Activated T-cell treated with anti-CD3 and anti-CD28 coated beads, Interleukin-2, amount 50 U/mL, for 72 hours (primary cell): ENCODE measurements around the gene PRR15L. TPM values are rescaled to one million over a fixed set of nuclear protein-coding genes. Genes with fewer than 3 reads are reported as not detected.

Source experiments
- ATAC-seq, 2 donors: fragments of 150-1000 bp; cut with Tn5 transposase; replicated peaks in 1 of 2; 2 replicates each; pipeline ENCODE4 v1.10.0; 2021; ENCODE audit warnings: moderate library complexity in 2 of 2, mild to moderate bottlenecking in 1 of 2
- DNase-seq, 2 donors: peaks; one replicate each; pipeline ENCODE4 v3.0.0; 2021 to 2022; ENCODE audit warnings: mixed read lengths in 1 of 2
- H3K27ac Mint-ChIP-seq: one replicate; pipeline ENCODE4 v1.8.0; 2022; ENCODE audit warnings: mild to moderate bottlenecking, moderate library complexity, mixed read lengths
- H3K27me3 Mint-ChIP-seq: one replicate; pipeline ENCODE4 v1.8.0; 2022; ENCODE audit warnings: low read depth, mixed read lengths
- H3K36me3 Mint-ChIP-seq, 2 donors: one replicate each; pipeline ENCODE4 v1.8.0; 2022; ENCODE audit warnings: mixed read lengths in 2 of 2, mild to moderate bottlenecking in 1 of 2; ENCODE audit not compliant: insufficient read depth in 2 of 2
- H3K4me1 Mint-ChIP-seq: one replicate; pipeline ENCODE4 v1.8.0; 2022; ENCODE audit warnings: low read depth, mixed read lengths
- H3K4me3 Mint-ChIP-seq, 2 donors: one replicate each; pipeline ENCODE4 v1.8.0; 2022; ENCODE audit warnings: mild to moderate bottlenecking in 2 of 2, mixed read lengths in 2 of 2, moderate library complexity in 2 of 2
- H3K9me3 Mint-ChIP-seq, 2 donors: one replicate each; pipeline ENCODE4 v1.8.0; 2022; ENCODE audit warnings: mixed read lengths in 2 of 2
- total RNA-seq, 2 donors: library from RNA; stranded (reverse); gene quantifications; one replicate each; pipeline ENCODE4 v1.2.3, GENCODE V29; 2022

Gene PRR15L
- total RNA-seq, 2 donors from 2014 or later = not detected

GRCh38 chr17:47966079-47966519 lies 8.4 kb upstream of the PRR15L start:
- no peaks in the 10 kb centered on the region for H3K9me3 Mint-ChIP-seq

GRCh38 chr17:47964856-47965255 lies 7.2 kb upstream of the PRR15L start:
- no peaks in the 10 kb centered on the region for H3K27me3 Mint-ChIP-seq
- peaks cover 4% of the 10 kb centered on the region for H3K4me1 Mint-ChIP-seq
- no peaks in the 10 kb centered on the region for H3K9me3 Mint-ChIP-seq
- no peak overlapping the region for H3K4me3 Mint-ChIP-seq
- ATAC-seq (no peak), DNase-seq (no peak)
- H3K27ac Mint-ChIP-seq = no peak overlapping the region
- H3K36me3 Mint-ChIP-seq = no peaks in the 10 kb centered on the region

More at GRCh38 chr17:47966079-47966519, 8.4 kb upstream of the PRR15L start:
- Mint-ChIP-seq H3K27ac (no peak overlapping the region), H3K4me3 (no peak overlapping the region), H3K27me3 (no peaks in the 10 kb centered on the region), H3K36me3 (no peaks in the 10 kb centered on the region), H3K4me1 (peaks cover 12% of the 10 kb centered on the region)
- ATAC-seq = no peak
- no peak for DNase-seq

GRCh38 chr17:47962901-47963300 lies 5.2 kb upstream of the PRR15L start:
- H3K9me3 Mint-ChIP-seq = no peaks in the 10 kb centered on the region
- H3K36me3 Mint-ChIP-seq = no peaks in the 10 kb centered on the region
- no peak overlapping the region for H3K4me3 Mint-ChIP-seq
- DNase-seq (no peak), ATAC-seq (no peak)
- no peaks in the 10 kb centered on the region for H3K27me3 Mint-ChIP-seq
- H3K4me1 Mint-ChIP-seq = no peaks in the 10 kb centered on the region
- no peak overlapping the region for H3K27ac Mint-ChIP-seq

GRCh38 chr17:47961406-47961805 lies 3.7 kb upstream of the PRR15L start:
- ATAC-seq (no peak), DNase-seq (no peak)
- Mint-ChIP-seq H3K4me3 (no peak overlapping the region), H3K9me3 (no peaks in the 10 kb centered on the region), H3K27me3 (no peaks in the 10 kb centered on the region), H3K4me1 (no peaks in the 10 kb centered on the region), H3K27ac (no peak overlapping the region), H3K36me3 (no peaks in the 10 kb centered on the region)

DNA sequence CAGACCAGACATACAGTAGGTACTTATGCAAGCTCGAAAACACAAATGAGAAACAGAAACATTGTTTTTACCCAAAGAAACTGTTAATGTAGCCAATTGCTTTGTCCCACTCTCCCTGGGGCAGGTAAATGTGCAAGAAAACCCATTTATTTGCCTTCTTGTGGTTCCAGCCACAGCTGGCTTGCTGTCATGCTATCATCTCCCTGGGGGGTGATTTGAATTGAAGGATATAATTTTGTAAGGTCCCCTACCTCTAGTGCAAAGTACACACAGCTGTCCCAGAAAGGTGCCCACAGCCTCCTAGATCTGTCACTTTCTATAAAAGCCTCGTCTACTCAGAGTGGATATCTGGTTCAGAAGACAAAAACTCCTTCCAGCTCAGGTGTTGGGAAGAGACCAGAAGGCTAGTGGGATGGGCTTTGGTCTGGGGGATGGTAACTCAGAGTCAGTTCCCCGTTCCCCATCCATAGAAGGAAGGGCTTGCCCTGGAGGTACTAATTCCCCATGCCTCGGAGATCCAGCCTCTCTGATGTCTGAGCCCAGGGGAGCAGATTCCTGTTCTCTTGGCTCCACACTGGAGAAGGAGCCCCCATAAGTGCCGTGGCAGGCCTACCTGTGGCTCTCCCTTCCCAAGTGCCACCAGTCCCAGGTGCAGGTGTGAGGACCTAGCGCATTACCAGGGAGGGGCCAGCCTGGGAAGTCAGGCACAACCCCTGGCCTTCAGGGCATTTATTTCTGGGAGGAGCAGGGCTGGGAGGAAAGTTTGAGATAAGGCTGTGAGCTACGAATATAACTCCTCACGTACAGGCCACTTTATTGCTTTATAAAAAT lies 2.4 kb upstream of the PRR15L start:
- Mint-ChIP-seq H3K4me1 (no peaks in the 10 kb centered on the region), H3K9me3 (no peaks in the 10 kb centered on the region), H3K4me3 (no peak overlapping the region), H3K36me3 (no peaks in the 10 kb centered on the region), H3K27ac (no peak overlapping the region), H3K27me3 (no peaks in the 10 kb centered on the region)
- ATAC-seq (no peak), DNase-seq (no peak)

- H3K4me1 Mint-ChIP-seq = no peaks in the 10 kb centered on the region
- DNase-seq = no peak
- no peak for ATAC-seq
- no peaks in the 10 kb centered on the region for H3K9me3 Mint-ChIP-seq
- no peaks in the 10 kb centered on the region for H3K27me3 Mint-ChIP-seq
- H3K4me3 Mint-ChIP-seq = no peak overlapping the region
- no peak overlapping the region for H3K27ac Mint-ChIP-seq
- H3K36me3 Mint-ChIP-seq = no peaks in the 10 kb centered on the region
These were observed 692 bp downstream of the PRR15L start for GRCh38 chr17:47956791-47957590.

GRCh38 chr17:47955497-47956461 lies 1.9 kb downstream of the PRR15L start:
- ATAC-seq = no peak
- H3K36me3 Mint-ChIP-seq = no peaks in the 10 kb centered on the region
- DNase-seq = no peak
- H3K27ac Mint-ChIP-seq = no peak overlapping the region
- no peaks in the 10 kb centered on the region for H3K9me3 Mint-ChIP-seq
- no peaks in the 10 kb centered on the region for H3K27me3 Mint-ChIP-seq
- H3K4me1 Mint-ChIP-seq = no peaks in the 10 kb centered on the region
- H3K4me3 Mint-ChIP-seq = no peak overlapping the region

GRCh38 chr17:47953909-47954308 lies 3.8 kb downstream of the PRR15L start:
- Mint-ChIP-seq H3K4me3 (no peak overlapping the region), H3K27me3 (no peaks in the 10 kb centered on the region), H3K27ac (no peak overlapping the region), H3K9me3 (no peaks in the 10 kb centered on the region), H3K36me3 (peaks cover 0 to 2% of the 10 kb centered on the region in 2 donors), H3K4me1 (peaks cover 13% of the 10 kb centered on the region)
- DNase-seq (no peak), ATAC-seq (no peak)

GRCh38 chr17:47952171-47953021 lies 5.3 kb downstream of the PRR15L start:
- peaks cover 0 to 2% of the 10 kb centered on the region in 2 donors for H3K36me3 Mint-ChIP-seq
- no peaks in the 10 kb centered on the region for H3K27me3 Mint-ChIP-seq
- no peak overlapping the region for H3K27ac Mint-ChIP-seq
- no peaks in the 10 kb centered on the region for H3K9me3 Mint-ChIP-seq
- H3K4me3 Mint-ChIP-seq = no peak overlapping the region
- DNase-seq (no peak), ATAC-seq (no peak)
- H3K4me1 Mint-ChIP-seq = peaks cover 17% of the 10 kb centered on the region

DNA sequence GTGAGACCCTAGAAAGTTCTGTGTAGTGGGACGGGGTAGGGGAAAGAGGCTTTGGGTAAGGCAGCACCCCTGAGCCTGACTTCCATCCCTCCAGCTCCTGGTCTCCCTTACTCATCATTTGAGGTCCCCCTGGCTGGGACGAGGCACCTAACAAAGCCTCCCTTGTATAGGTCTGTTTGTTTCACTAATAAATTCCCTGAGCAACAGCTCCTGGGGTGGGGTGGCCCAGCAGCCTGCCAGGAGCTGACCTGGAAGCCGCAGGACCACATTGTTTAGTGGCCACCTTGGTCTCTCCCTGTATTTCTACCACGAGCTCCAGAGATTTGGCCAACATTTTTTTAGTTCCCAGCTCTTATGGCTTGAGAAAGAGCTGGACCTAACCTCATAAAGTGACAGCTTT lies 7.2 kb downstream of the PRR15L start:
- DNase-seq (no peak), ATAC-seq (no peak)
- Mint-ChIP-seq H3K9me3 (no peaks in the 10 kb centered on the region), H3K27me3 (no peaks in the 10 kb centered on the region), H3K27ac (no peak overlapping the region), H3K36me3 (peaks cover 2% of the 10 kb centered on the region in 2 donors), H3K4me1 (peaks cover 36% of the 10 kb centered on the region), H3K4me3 (no peak overlapping the region)

GRCh38 chr17:47949946-47950345 lies 7.7 kb downstream of the PRR15L start:
- H3K27me3 Mint-ChIP-seq = no peaks in the 10 kb centered on the region
- no peaks in the 10 kb centered on the region for H3K9me3 Mint-ChIP-seq
- H3K36me3 Mint-ChIP-seq = peaks cover 2% of the 10 kb centered on the region in 2 donors
- DNase-seq (no peak), ATAC-seq (no peak)
- H3K4me3 Mint-ChIP-seq = peak overlapping the region; percentile 57 to 76
- H3K4me1 Mint-ChIP-seq = peaks cover 41% of the 10 kb centered on the region
- H3K27ac Mint-ChIP-seq = no peak overlapping the region

- Mint-ChIP-seq H3K9me3 (no peaks in the 10 kb centered on the region), H3K27ac (no peak overlapping the region), H3K4me3 (peak overlapping the region; percentile 57 to 76), H3K27me3 (no peaks in the 10 kb centered on the region), H3K36me3 (peaks cover 2% of the 10 kb centered on the region in 2 donors), H3K4me1 (peaks cover 48% of the 10 kb centered on the region)
- peak; percentile 76 to 77 for ATAC-seq
- peak; percentile 90 to 92 for DNase-seq
These were observed 8.4 kb downstream of the PRR15L start for GRCh38 chr17:47949197-47949759.
